ENCODE measurements around the gene ARID5A.

ARID5A gene

GRCh38 chr2:96574364-96574763, 37.8 kb downstream of the ARID5A start:
- no peaks in the 10 kb centered on the region for H3K27me3 Mint-ChIP-seq
- no peak overlapping the region for H3K4me3 Mint-ChIP-seq
- DNase-seq (ENCODE audit: low spot score in 2 of 2) (no peak), ATAC-seq (replicated peaks; ENCODE audit: extremely low read depth, poor library complexity, severe bottlenecking) (no peak)
- no peaks in the 10 kb centered on the region for H3K4me1 Mint-ChIP-seq
- H3K27ac Mint-ChIP-seq (ENCODE audit: low read depth): no peak overlapping the region
- H3K9me3 Mint-ChIP-seq: no peaks in the 10 kb centered on the region
- peaks cover 2% of the 10 kb centered on the region for H3K36me3 Mint-ChIP-seq (ENCODE audit: insufficient read depth)

GRCh38 chr2:96575785-96576456, 39.4 kb downstream of the ARID5A start:
- Mint-ChIP-seq H3K36me3 (ENCODE audit: insufficient read depth) (peaks cover 2% of the 10 kb centered on the region), H3K27ac (ENCODE audit: low read depth) (no peak overlapping the region), H3K4me3 (no peak overlapping the region), H3K4me1 (no peaks in the 10 kb centered on the region), H3K9me3 (no peaks in the 10 kb centered on the region), H3K27me3 (no peaks in the 10 kb centered on the region)
- no peak for DNase-seq (ENCODE audit: low spot score in 2 of 2)
- ATAC-seq (replicated peaks; ENCODE audit: extremely low read depth, poor library complexity, severe bottlenecking): no peak

DNA sequence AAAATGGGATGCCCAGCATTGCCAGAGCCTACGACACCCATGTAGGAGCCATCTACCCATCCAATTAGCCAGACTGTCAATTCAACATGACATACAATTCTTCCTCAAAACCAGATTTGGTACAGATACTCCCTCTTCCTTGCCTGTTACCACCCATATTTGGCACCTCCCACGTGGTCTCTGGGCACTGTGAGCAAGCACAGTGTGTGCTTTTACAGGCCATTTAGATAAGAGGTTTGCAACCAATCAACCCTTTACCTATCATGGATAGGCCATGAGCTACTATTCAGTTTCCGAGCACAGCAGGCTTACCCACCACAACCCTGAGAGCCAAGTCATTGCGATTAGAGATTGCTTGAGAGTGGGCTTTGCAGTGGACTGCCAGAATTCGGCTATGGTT, 40.9 kb downstream of the ARID5A start:
- Mint-ChIP-seq H3K27me3 (no peaks in the 10 kb centered on the region), H3K9me3 (no peaks in the 10 kb centered on the region), H3K27ac (ENCODE audit: low read depth) (no peak overlapping the region), H3K4me1 (peaks cover 4% of the 10 kb centered on the region), H3K4me3 (no peak overlapping the region), H3K36me3 (ENCODE audit: insufficient read depth) (peaks cover 2% of the 10 kb centered on the region)
- no peak for ATAC-seq (replicated peaks; ENCODE audit: extremely low read depth, poor library complexity, severe bottlenecking)
- DNase-seq (ENCODE audit: low spot score in 2 of 2): no peak

GRCh38 chr2:96578731-96579130, 42.2 kb downstream of the ARID5A start:
- Mint-ChIP-seq H3K36me3 (ENCODE audit: insufficient read depth) (peaks cover 2% of the 10 kb centered on the region), H3K4me1 (peaks cover 6% of the 10 kb centered on the region), H3K4me3 (no peak overlapping the region), H3K27ac (ENCODE audit: low read depth) (no peak overlapping the region), H3K27me3 (no peaks in the 10 kb centered on the region), H3K9me3 (no peaks in the 10 kb centered on the region)
- no peak for ATAC-seq (replicated peaks; ENCODE audit: extremely low read depth, poor library complexity, severe bottlenecking)
- DNase-seq (ENCODE audit: low spot score in 2 of 2): no peak

DNA sequence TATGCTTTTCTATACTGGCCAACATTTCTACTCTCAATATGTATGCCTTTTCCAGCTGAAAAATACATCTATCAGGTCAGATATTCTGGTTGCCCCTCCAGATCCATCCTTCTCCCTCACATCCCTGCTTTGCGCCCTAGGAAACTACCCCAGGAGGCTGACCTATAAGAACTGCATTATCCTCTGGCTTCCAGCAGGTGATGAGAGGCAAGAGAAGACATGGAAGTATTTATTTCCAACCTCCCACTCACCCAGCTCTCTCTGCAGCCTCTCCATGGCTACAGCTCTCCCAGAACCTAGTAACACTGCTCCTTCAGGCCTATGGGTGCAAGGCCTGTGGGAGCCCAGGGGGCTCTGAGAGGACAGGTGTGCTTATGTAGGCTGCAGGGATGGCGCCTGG, 42.9 kb downstream of the ARID5A start:
- Mint-ChIP-seq H3K9me3 (no peaks in the 10 kb centered on the region), H3K27me3 (no peaks in the 10 kb centered on the region), H3K36me3 (ENCODE audit: insufficient read depth) (peaks cover 2% of the 10 kb centered on the region), H3K27ac (ENCODE audit: low read depth) (no peak overlapping the region), H3K4me1 (peaks cover 6% of the 10 kb centered on the region), H3K4me3 (no peak overlapping the region)
- no peak for ATAC-seq (replicated peaks; ENCODE audit: extremely low read depth, poor library complexity, severe bottlenecking)
- DNase-seq (ENCODE audit: low spot score in 2 of 2): no peak

DNA sequence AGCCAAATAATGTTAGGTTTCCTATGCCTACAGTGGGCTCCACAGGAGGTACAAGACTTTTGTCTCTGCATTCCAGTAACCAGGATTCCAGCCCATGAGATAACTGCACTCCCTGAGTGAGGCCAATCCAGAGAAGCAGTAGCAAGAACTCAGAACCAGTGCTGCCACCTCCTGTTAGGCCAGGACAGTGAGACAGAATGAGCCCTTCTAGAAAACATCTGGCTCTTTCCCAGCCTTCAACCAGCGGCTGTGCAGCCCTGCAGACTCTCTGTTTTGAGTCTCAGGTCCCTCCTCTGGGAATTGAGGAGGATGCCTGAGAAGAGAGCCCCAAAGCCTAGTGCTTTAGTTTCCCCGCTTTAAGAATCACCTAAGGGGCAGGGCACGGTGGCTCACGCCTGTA, 44.2 kb downstream of the ARID5A start:
- ATAC-seq (replicated peaks; ENCODE audit: extremely low read depth, poor library complexity, severe bottlenecking) (no peak), DNase-seq (ENCODE audit: low spot score in 2 of 2) (no peak)
- Mint-ChIP-seq H3K4me1 (peaks cover 10% of the 10 kb centered on the region), H3K9me3 (no peaks in the 10 kb centered on the region), H3K27ac (ENCODE audit: low read depth) (no peak overlapping the region), H3K36me3 (ENCODE audit: insufficient read depth) (peaks cover 4% of the 10 kb centered on the region), H3K27me3 (no peaks in the 10 kb centered on the region), H3K4me3 (no peak overlapping the region)

- Mint-ChIP-seq H3K9me3 (no peaks in the 10 kb centered on the region), H3K36me3 (ENCODE audit: insufficient read depth) (peaks cover 8% of the 10 kb centered on the region)
Observed at GRCh38 chr2:96584017-96584416, 47.5 kb downstream of the ARID5A start.

GRCh38 chr2:96587843-96588242, 51.3 kb downstream of the ARID5A start:
- peaks cover 49% of the 10 kb centered on the region for H3K4me1 Mint-ChIP-seq
- no peaks in the 10 kb centered on the region for H3K9me3 Mint-ChIP-seq
- H3K27ac Mint-ChIP-seq (ENCODE audit: low read depth): peak overlapping the region; percentile 5
- H3K4me3 Mint-ChIP-seq: no peak overlapping the region
- ATAC-seq (replicated peaks; ENCODE audit: extremely low read depth, poor library complexity, severe bottlenecking): no peak
- no peaks in the 10 kb centered on the region for H3K27me3 Mint-ChIP-seq
- no peak for DNase-seq (ENCODE audit: low spot score in 2 of 2)
- H3K36me3 Mint-ChIP-seq (ENCODE audit: insufficient read depth): peaks cover 15% of the 10 kb centered on the region

More at GRCh38 chr2:96584017-96584416, 47.5 kb downstream of the ARID5A start:
- no peak overlapping the region for H3K4me3 Mint-ChIP-seq
- no peaks in the 10 kb centered on the region for H3K27me3 Mint-ChIP-seq
- DNase-seq (ENCODE audit: low spot score in 2 of 2): no peak
- H3K27ac Mint-ChIP-seq (ENCODE audit: low read depth): no peak overlapping the region
- no peak for ATAC-seq (replicated peaks; ENCODE audit: extremely low read depth, poor library complexity, severe bottlenecking)
- H3K4me1 Mint-ChIP-seq: peaks cover 32% of the 10 kb centered on the region

DNA sequence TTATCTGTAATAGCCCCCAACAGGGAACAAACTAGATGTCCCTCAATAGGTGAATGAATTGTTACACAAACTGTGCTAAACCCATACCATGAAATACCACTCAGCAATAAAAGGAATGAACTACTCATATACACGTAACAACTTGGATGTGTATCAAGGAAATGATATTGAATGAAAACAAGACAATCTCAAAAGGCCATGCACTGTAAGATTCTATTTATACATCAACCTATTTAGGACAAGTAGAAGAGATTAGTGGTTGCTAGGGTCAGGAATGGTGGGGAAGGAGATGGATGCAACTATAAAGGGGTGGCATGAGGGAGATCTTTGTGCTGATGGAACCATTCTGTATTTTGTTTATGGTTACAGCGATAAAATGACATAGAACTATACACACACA, 54.5 kb downstream of the ARID5A start:
- H3K36me3 Mint-ChIP-seq (ENCODE audit: insufficient read depth): peaks cover 21% of the 10 kb centered on the region
- H3K4me3 Mint-ChIP-seq: no peak overlapping the region
- peak overlapping the region; percentile 17 for H3K27ac Mint-ChIP-seq (ENCODE audit: low read depth)
- no peaks in the 10 kb centered on the region for H3K27me3 Mint-ChIP-seq
- DNase-seq (ENCODE audit: low spot score in 2 of 2) (no peak), ATAC-seq (replicated peaks; ENCODE audit: extremely low read depth, poor library complexity, severe bottlenecking) (no peak)
- no peaks in the 10 kb centered on the region for H3K9me3 Mint-ChIP-seq
- H3K4me1 Mint-ChIP-seq: peaks cover 76% of the 10 kb centered on the region

GRCh38 chr2:96591494-96591893, 54.9 kb downstream of the ARID5A start:
- DNase-seq (ENCODE audit: low spot score in 2 of 2) (no peak), ATAC-seq (replicated peaks; ENCODE audit: extremely low read depth, poor library complexity, severe bottlenecking) (no peak)
- Mint-ChIP-seq H3K4me1 (peaks cover 75% of the 10 kb centered on the region), H3K4me3 (no peak overlapping the region), H3K27ac (ENCODE audit: low read depth) (peak overlapping the region; percentile 17), H3K36me3 (ENCODE audit: insufficient read depth) (peaks cover 21% of the 10 kb centered on the region), H3K27me3 (no peaks in the 10 kb centered on the region), H3K9me3 (no peaks in the 10 kb centered on the region)

DNA sequence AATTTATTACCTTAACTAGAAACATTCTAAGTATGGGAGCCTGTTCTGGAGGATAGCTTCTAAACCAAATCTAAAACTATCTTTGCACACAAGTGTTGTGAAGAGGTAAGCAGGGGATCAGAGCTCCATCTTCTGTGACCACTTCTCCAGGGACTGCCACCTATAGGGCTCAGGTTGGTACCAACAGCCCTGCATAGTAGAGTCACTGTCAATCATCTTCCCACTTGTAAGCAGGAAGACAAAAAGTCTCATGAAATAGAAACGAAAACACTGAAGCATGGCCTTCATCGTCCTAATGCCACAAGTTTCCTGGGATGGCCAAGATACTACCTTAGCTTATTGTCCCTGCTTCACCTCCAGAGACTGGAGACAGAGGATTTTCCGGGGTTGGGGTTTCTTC, 57.7 kb downstream of the ARID5A start:
- ATAC-seq (replicated peaks; ENCODE audit: extremely low read depth, poor library complexity, severe bottlenecking) (peak; percentile 48), DNase-seq (ENCODE audit: low spot score in 2 of 2) (no peak)
- Mint-ChIP-seq H3K36me3 (ENCODE audit: insufficient read depth) (peaks cover 32% of the 10 kb centered on the region), H3K9me3 (no peaks in the 10 kb centered on the region), H3K4me1 (peaks cover 54% of the 10 kb centered on the region), H3K4me3 (peak overlapping the region; percentile 51), H3K27ac (ENCODE audit: low read depth) (peak overlapping the region; percentile 87), H3K27me3 (no peaks in the 10 kb centered on the region)

- peak overlapping the region; percentile 51 for H3K4me3 Mint-ChIP-seq
- DNase-seq (ENCODE audit: low spot score in 2 of 2): no peak
- no peaks in the 10 kb centered on the region for H3K9me3 Mint-ChIP-seq
- ATAC-seq (replicated peaks; ENCODE audit: extremely low read depth, poor library complexity, severe bottlenecking): peak; percentile 95
- H3K27me3 Mint-ChIP-seq: no peaks in the 10 kb centered on the region
- peaks cover 50% of the 10 kb centered on the region for H3K4me1 Mint-ChIP-seq
- peak overlapping the region; percentile 87 for H3K27ac Mint-ChIP-seq (ENCODE audit: low read depth)
- peaks cover 35% of the 10 kb centered on the region for H3K36me3 Mint-ChIP-seq (ENCODE audit: insufficient read depth)
Observed at GRCh38 chr2:96594691-96595152, 58.2 kb downstream of the ARID5A start.

DNA sequence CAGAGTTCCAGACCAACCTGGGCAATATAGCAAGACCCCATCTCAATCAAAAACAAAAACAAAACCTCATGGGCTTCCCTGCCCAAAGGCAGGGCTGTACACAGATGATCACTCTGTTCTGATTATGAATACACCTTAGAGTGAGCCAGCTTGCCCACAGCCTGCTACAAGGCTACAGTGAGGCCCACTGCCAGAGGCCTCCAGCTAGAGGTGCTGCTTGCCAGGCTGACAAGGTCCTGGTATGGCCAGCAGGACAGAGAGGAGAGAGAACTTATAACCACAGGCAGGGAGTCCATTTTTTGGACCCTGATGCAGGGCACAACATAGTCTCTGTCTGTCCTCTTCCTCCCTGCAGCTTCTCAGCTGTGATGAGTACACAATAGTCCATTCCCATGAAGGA, 60.0 kb downstream of the ARID5A start:
- Mint-ChIP-seq H3K27me3 (no peaks in the 10 kb centered on the region), H3K9me3 (no peaks in the 10 kb centered on the region), H3K4me1 (peaks cover 43% of the 10 kb centered on the region), H3K27ac (ENCODE audit: low read depth) (peak overlapping the region; percentile 38), H3K4me3 (no peak overlapping the region), H3K36me3 (ENCODE audit: insufficient read depth) (peaks cover 47% of the 10 kb centered on the region)
- DNase-seq (ENCODE audit: low spot score in 2 of 2): no peak
- no peak for ATAC-seq (replicated peaks; ENCODE audit: extremely low read depth, poor library complexity, severe bottlenecking)

Data from central memory CD8-positive, alpha-beta T cell (primary cell).